Hematopoietic multipotent progenitor cell treated with erythropoietin and hydrocortisone succinate and interleukin-3 and kit ligand, for 15 days (in vitro differentiated cells): ENCODE measurements around the gene PRKAG3.
"Not testable (repeated sequence)": the region's sequence is repeated elsewhere in the genome, so short reads cannot be mapped to it uniquely, and the experiment has no call there.

ENCODE experiments used
- DNase-seq: peaks from one replicate; pipeline ENCODE4 v3.0.0-alpha.2; 2015; ENCODE audit warnings: low spot score

PRKAG3 gene

DNA sequence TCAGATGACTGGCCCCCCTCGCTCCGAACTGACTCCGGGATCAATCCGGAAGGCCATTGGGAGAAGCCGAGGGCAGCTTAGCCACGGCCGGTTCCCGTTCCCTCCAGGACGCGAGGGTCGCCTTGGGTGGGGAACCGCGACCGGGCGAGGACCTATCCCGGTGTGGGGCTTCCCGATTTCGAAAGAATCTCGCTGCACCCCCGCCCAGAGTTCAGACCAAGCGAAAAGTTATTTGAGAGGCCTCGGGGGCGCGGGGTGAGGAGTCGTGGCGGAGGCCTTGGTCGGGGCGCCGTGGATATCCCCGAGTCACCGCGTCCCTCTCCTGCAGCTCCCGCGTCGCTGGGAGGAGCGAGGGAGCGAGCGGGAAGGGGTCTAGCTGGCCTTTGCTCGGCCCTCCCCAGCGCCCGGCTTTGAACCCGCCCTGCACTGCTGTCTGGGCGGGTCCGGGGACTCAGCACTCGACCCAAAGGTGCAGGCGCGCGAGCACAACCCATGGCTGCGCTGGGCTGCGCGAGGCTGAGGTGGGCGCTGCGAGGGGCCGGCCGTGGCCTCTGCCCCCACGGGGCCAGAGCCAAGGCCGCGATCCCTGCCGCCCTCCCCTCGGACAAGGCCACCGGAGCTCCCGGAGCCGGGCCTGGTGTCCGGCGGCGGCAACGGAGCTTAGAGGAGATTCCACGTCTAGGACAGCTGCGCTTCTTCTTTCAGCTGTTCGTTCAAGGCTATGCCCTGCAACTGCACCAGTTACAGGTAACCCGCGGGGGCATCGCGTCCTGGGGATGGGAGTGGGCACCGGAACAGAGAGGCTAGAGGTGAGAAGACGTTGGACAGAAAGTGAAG is 49.7 kb downstream of the PRKAG3 start, which contains the start of gene CYP27A1:
CYP27A1 (plus strand) TSS at position 457 of the 837 bp plus-strand sequence; CDS start at position 493, 36 bp downstream.
- DNase-seq = no peak

- DNase-seq = no peak
Observed at GRCh38 chr2:218780851-218781690, 50.5 kb downstream of the PRKAG3 start.

DNA sequence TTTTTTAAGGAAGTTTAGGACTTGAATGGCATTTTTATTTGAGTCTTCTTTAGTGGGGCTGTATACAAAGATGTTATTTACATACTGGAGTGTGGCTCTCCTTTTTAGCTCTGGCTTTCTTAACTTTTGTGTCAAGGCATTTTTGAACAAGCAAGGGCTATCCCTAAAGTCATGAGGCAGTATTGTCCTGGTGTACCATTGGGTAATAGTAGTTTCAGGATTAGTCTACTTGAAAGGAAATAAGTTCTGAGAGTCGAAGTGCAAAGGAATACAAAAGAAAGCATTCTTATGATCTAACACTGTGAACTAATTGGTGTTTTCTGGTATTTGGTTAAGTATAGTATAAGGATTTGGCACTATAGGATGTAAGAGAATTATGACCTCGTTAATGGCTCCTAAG is 51.6 kb downstream of the PRKAG3 start:
- DNase-seq = no peak

DNA sequence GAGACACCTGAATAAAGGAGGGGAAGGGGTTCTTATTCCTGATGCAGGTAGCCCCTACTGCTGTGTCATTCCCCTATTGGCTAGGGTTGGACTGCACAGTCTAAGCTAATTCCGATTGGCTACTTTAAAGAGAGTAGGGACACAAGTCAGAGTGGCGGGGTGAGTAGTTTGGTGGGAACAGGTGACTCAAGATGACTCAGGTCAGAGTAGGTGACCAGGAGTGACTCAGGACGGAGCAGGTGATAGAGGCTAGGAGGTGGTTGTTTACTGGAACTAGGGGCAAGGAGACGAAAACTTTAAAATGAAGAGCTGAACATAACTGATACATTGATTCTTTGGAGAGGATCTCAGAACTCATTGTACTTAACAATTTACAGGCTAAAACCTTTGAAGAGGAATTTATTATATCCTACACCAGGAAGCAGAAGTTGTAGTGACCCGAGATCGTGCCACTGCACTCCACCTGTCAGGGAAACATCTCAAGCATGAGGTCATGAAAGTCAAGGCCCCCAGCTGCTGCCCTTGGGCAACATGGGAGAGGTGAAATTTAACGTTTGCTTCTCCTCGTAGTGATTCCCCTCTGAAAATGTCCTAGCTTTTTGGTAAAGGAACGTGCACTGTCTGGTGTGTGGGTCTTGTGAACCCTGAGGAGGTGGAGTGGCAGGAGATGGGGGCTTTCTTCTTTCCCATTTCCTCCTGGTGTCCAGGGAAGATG is 54.2 kb downstream of the PRKAG3 start:
- no peak for DNase-seq

DNA sequence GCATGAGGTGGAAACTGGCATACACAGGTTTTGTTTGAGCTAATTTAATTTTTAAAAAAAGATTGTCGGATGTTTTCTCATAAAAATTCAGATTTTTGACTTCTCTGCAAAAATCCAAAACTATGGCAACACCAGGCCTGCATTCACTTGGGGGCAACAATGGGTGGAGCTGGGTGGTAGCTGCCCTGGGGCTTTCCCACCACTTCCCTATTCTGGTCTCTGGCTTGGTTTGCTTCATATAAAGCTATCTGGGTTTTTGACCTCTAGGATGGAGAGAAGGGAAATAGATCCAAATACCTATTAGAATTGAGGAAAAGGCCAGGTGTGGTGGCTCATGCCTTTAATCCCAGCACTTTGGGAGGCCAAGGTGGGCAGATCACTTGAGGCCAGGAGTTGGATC is 55.1 kb downstream of the PRKAG3 start:
- no peak for DNase-seq

DNA sequence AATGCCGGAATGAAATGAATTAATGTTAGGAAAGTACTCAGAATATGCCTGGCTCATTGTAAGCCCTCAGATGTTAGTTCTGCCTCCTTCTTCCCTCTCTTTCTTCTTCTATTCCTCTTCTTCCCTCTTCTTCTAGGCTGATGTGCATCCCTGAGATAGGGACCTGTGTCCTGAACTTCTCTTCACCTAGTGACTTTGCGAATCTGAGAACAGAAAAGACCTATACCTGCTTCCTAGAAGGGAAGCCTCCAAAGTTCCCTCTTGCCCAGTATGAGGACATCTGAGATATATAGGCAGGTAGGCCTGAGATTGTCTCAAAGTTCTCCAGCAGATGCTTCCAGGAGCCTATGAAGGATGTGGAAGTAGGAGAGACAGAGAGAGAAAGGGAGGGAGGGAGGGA is 57.7 kb downstream of the PRKAG3 start:
- no peak for DNase-seq

DNA sequence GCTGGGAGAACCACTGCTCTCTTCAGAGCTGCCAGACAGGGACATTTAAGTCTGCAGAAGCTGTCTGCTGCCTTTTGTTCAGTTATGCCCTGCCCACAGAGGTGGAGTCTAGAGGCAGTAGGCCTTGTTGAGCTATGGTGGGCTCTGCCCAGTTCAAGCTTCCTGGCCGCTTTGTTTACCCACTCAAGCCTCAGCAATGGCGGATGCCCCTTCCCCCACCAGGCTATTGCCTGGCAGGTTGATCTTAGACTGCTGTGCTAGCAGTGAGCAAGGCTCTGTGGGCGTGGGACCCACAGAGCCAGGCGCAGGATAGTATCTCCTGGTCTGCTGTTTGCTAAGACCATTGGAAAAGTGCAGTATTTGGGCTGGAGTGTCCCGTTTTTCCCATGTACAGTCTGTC is 58.8 kb downstream of the PRKAG3 start:
- not testable (repeated sequence) for DNase-seq
